Measurements from ENCODE around the gene DDX51.
"Not testable (repeated sequence)": the region's sequence is repeated elsewhere in the genome, so short reads cannot be mapped to it uniquely, and the experiment has no call there.

DDX51 gene

DNA sequence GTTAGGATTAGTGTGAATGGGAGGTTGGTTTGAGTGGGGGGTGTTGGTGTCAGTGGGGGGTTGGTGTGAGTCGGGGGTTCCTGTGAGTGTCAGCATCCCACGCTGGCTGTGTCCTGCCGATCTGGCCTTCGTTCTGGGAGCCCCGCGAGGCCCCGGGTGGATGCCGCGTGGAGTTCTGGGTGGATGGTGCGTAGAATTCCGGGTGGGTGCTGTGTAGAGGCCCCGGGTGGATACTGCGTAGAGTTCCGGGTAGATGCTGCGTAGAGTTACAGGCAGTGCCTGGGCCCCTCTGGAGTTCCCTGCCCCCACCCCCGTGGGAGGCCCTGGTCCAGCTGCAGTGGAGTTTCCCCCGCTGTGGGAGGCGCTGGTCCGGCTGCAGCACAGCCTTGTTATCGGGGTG, 8.8 kb upstream of the DDX51 start:
- DNase-seq: no peak

DNA sequence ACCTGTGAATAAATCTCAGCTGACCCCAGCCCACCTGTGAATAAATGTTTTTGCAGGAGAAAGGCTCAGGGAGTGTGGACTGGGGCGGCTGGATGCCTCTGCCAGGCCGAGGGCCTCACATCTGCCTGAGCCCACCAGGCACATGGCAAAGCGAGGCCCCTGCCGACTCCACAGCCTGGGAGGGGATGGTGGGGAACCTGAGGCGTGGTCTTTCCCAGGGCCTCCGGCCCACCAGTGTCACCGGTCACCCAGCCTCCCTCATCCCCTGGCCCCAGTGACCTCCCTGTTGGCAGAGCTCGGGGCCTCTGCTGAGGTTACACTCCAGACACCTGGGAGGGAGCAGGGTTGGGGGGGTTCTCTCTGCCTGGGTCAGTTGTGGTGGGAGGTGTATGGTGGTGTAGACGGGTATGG, 8.3 kb upstream of the DDX51 start:
- DNase-seq: no peak

DNA sequence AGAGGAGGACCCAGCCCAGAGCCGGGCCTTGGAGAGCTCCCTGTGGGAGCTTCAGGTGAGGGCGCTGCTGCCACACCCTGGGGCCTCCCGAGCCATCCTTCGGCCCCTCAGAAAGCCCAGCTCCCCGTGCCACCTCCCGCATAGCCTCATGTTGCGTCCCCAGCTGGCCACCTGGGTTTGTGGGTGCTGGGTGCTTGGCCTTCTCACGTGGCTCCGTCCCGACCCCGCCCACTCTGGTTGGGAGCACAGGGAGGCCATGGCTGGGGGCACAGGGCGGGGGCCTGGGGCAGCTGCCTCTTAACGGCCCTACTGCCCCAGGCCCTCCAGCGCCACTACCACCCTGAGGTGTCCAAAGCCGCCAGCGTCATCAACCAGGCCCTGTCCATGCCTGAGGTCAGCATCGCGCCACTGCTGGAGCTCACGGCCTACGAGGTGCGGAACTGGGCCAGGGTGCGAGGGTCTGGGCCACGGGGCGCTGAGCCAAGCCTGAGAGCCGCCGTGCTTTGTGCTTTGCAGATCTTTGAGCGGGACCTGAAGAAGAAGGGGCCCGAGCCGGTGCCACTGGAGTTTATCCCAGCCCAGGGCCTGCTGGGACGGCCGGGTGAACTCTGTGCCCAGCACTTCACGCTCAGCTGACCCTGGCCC, 7.8 kb upstream of the DDX51 start:
- no peak for DNase-seq

DNA sequence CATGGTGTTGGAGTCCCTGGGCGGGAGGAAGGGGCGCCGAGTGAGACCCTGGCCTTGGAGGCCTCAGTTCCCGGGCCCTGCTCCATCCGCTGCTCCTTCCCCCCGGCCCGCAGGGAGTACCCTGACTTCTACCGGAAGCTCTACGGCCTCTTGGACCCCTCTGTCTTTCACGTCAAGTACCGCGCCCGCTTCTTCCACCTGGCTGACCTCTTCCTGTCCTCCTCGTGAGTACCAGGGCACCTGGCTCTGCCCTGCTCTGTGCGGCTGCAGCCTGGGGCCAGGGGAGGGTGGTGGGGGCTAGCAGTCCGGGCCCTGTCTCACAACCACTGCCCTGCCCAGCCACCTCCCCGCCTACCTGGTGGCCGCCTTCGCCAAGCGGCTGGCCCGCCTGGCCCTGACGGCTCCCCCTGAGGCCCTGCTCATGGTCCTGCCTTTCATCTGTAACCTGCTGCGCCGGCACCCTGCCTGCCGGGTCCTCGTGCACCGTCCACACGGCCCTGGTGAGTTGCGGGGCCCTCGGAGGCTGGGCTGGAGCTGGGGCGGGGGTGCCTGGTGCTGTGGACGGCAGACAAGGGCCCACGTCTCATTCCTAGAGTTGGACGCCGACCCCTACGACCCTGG, 7.1 kb upstream of the DDX51 start:
- DNase-seq: no peak

DNA sequence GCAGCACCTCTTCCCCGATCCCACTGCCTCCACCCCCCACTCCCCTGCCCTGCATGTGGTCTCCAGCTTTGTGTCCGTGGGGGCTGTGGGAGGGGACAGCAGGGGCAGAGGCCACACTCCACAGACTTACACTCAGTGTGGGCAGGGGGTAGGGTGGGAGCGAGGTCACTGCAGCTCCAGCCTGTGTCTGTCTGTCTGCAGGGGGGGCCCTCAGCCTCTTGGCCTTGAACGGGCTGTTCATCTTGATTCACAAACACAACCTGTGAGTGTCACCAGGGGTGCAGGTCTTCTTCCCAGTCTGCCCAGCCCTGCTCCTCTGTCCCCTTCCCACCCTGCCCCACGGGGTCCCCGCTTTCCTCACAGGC, 6.6 kb upstream of the DDX51 start:
- DNase-seq: no peak

DNA sequence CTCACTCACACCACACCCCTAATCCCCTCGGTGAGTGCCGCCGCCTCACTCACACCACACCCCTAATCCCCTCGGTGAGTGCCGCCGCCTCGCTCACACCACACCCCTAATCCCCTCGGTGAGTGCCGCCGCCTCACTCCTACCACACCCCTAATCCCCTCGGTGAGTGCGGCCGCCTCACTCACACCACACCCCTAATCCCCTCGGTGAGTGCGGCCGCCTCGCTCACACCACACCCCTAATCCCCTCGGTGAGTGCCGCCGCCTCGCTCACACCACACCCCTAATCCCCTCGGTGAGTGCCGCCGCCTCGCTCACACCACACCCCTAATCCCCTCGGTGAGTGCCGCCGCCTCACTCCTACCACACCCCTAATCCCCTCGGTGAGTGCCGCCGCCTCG, 5.4 kb upstream of the DDX51 start:
- DNase-seq: not testable (repeated sequence)

DNA sequence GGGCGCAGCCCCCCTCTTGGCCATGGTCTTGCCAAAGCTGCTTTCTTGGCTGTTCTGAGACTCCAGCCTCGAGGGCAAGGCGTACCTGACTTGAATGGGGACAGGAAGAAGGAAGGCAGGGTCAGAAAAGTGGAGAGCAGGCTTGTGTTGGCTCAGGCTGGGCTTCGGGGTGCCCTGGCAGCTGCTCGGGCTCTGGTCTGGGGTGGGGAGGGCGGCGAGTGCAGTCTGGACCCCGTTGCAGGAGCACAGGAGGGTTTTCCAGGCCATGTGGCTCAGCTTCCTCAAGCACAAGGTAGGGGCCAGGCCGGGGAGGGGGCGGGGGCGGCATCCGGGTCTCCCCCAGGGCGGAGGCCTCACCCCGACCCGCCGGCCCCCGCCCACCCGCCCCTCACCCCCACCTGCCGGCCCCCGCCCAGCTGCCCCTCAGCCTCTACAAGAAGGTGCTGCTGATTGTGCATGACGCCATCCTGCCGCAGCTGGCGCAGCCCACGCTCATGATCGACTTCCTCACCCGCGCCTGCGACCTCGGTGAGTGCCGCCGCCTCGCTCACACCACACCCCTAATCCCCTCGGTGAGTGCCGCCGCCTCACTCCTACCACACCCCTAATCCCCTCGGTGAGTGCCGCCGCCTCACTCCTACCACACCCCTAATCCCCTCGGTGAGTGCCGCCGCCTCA, 4.4 kb upstream of the DDX51 start:
- DNase-seq: no peak

DNA sequence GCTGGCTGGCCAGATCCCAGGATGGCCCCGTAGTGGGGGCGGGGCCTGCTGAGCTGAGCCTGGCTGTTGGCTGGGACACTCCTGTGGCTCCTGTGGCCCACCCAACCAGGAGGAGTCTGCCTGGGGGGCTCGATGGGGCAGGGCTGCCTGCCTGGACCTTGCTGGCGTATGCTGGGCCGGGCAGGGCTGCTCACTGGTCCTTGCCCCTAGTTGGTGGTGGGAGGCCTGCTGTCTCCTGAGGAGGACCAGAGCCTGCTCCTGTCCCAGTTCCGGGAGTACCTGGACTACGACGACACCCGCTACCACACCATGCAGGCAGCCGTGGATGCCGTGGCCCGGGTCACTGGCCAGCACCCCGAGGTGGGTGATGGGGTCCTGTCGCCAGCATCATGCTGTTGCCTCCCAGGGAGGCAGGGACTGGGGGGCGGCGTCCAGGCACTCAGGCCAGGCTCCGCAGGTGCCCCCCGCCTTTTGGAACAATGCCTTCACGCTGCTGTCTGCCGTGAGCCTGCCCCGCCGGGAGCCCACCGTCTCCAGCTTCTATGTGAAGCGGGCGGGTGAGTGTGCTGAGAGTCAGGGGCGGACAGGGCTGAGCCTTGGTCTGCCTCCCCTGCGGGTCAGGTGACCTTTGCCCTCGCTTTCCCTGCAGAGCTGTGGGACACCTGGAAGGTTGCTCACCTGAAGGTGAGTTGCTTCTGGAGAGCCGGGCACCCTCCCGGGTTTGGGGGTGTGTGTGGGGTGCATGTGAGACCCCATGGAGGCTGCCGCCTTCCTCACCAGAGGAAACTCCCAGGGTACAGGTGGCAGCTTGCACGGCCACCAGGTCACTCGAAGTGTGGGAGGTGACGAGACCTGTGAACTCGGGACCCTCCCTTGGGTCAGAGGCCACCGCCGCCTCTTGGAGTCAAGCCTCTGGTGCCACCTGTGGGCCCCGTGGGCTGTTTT, 3.6 kb upstream of the DDX51 start:
- no peak for DNase-seq

DNA sequence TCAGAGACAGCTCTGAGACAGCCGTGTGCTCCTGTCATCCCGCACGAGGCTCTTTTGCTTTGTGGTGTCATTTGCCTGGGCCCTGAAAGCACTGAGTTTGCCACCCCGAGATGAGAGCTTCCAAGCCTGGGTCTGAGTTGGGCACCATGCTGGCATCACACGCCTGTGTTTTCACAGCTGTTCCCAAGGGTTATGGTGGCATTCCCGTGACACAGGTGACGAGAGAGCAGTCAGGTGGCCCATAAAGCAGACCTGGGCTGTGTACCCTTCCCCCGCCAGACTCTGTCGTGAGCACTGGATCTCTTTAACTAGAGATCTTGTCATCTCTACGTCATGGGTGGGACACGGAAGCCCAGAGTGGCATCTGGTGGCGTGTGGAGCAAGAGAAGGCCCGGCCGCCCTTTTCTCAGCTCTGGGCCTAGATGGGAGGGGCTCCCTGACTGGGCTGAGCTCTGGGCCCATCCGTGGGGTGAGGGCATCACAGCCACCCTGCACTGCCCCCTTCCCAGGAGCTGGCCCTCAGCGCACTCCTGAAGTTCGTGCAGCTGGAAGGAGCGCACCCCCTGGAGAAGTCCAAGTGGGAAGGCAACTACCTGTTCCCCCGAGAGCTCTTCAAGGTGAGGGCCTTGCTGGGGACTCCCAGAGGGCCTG, 2.8 kb upstream of the DDX51 start:
- DNase-seq: no peak

DNA sequence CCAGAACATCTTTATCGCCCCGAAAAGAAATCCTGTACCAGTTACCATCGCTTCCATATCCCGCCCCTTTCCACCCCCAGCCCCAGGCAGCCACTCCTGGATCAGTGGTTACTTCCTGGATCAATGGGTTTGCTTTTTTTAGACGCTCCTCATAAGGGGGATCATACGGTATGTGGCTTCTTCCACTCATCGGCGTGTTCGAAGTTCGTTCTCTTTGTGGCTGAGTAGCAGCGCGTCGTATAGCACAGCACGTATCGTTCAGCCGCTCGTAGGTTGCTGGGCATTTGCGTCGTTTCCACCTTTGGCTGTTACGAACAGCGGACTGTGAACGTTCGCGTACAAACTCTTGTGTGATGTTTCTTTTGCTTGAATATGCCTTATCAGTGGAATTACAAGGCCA, 2.0 kb upstream of the DDX51 start:
- DNase-seq: no peak

DNA sequence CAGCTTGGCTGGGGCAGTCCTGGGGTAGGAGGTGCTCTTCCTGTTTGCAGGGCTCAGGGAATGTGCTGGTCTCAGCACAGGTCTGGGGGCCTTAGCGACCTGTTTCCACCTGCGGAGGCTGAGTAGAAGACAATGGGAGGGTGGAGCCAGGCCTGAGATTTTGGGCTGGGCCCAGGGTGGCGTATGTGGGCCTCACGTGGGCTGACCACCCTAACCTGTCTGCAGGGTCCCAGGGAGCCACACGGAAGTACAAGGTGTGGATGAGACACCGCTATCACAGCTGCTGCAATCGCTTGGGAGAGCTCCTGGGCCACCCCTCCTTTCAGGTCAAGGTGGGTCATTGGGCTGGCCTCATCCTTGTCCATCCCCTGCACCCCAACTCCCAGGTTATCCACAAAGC, 1.2 kb upstream of the DDX51 start:
- no peak for DNase-seq

DNA sequence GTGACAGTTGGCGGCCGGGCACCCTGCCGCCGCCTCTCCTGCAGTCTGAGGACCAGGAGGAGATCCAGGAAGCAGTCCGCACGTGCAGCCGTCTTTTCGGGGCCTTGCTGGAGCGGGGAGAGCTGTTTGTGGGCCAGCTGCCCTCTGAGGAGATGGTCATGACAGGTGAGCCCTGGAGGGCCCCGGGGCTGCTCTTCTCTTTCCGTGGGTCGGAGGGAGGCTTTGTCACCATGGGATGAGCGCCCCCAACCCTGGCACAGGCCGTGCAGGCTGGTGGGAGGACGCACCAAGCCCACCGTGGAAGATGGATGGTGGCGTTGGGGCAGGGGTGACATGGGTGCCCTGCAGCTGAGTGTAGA, 670 bp upstream of the DDX51 start:
- DNase-seq: no peak

DNA sequence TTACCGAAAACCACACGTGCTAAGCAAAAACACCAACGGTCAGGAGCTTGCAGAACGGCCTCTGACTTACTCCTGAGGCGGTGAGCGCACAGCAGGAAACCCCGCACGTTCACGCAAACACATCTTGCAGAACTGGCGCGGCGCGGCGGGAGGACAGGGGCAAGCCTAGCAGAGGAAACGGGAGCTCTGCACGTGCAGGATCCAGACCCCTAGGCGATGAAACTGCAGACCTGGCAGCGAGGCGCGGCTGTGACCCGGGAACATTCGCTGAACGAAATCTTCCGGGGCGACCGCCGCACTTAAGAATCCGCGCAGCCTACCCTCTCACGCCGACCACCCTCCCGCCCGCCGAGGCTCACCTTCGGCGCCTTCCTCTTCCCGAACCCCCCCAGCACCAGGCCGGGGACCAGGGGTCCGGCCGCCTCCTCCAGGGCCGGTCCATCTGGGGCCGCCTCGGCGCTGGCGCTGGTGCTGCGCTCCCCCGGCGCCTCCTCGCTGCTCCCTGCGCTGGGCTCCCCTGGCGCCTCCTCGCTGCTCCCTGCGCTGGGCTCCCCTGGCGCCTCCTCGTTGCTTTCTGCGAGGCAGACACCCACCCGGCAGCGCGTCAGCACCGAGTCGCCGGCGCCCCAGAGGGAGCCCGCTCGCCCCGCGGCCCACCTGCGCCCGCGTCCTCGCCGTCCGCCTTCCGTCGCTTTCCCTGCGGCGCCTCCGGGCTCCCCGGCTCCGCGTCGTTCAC, 615 bp downstream of the DDX51 start:
- no peak for DNase-seq

DNA sequence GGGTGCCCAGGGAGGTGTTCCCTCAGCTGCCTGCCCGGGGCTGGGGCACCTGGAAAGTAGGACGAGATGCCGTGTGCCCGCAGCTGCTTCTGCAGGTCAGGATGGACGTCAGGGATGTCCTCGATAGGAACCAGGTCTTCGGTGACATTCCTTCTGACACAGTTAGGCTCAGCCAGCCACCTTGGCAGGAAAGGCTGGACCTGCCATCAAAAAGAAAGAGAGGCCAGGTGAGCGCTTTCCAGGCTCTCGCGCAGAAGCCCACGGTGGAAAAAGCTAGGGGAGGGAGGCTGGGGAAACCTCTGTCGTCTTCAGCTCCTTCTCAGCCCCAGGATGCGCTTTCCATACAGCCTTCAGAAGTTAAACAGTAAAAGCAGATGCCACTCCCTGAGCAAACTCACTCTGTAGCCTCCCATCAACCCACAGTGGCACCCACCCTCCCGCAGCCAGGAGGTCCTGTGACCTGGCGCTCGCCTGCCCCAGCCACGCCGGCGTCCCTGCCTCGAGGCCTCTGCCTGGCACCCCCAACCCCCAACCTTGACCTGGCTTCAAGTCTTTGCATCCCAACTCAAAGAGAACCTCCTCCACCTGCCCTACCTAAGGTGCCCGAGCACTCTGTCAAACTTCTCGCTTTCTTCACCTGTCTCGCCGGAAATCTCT, 1.3 kb downstream of the DDX51 start:
- DNase-seq: no peak

DNA sequence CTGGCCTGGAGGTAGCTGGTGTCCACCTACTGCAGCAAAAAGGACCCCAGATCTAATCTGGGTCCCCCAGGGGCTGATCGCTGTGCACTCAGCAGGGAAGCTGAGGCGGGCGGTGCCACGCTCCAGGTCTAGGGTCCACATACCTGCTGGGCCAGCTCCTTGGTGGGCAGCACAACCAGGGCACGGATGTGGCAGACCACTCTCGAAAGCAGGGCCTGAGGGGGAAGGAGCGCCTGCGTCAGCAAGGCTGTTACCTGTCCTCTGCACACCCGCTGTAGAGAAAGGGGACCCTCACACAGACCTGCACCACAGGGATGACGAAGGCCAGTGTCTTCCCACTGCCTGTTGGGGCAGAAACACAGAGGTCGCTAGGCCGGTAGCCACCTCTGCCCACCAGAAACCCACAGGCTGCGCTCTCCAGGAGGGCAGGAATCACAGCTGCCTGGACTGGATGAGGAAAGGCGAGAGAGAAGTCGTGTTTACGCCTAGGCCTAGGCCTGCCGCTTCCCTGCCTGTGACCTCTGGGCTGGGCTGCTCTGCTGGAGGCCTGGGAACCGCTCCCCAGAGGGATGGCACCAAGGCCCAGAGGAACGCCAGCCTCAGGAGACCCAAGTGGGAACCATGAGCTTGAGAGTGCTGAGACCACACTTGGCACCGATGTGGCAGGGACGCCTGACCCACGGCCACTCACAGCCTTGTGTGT, 2.0 kb downstream of the DDX51 start:
- no peak for DNase-seq

DNA sequence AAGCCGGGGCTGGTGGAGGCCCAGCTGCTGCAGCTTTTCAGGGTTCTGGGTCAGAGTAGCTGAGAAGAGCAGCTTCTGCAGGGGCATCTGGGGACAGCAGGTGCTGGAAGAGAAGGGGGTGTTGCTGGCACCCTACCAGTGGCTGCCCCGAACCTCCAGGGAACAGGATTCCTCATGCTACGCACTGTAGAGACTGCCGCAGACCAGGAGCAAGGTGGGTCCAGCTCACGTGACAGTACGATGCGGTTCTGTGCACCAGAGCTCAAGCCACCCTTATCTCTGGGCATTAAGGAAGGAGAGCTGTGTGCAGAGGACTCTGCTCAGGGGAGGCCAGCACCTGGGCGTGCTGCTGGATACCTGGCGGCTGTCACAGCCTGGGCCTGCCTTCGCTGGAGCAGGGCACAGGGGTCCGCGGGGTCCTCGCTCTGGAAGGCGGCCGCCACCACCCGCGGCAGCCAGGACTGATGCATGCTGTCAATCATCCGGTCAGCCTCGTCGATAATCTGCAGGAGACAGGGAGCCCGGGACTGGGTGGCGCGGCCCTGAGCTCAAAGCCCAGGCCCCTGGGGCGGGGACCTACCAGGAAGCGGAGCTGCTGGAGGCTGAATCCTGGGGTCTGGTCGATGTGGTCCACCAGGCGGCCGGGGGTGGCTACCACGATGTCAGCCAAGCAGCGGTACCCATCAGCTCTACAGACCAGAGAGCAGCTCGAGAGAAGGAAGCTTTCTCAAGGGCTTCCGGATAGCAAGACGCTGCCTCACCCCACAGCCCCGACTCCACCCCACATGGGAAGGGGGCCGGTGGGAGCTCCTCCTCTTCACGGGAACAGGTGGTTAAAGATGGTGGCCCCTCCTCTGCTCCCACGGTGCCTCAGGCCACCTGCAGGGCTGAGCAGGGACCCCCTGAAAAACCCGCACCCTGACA, 2.9 kb downstream of the DDX51 start:
- no peak for DNase-seq

DNA sequence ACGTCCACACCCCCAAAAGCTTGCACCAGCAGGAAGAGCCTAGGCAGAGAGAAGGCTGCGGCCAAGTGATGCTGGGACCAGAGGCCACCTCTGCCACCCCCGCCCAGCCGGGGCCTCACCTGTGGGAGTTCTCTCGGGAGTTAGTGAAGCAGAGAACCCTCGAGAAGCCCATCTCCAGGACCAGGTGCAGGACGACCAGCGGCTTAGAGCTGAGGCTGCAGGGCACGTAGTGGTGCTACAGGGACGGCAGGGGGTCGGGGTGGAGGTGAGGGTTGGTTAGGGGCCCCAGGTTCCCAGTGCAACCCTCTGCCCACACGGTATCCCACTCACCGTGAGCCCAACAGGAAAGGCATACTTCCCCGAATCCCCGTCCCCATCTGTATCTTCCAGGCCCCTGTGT, 3.6 kb downstream of the DDX51 start:
- DNase-seq: no peak

DNA sequence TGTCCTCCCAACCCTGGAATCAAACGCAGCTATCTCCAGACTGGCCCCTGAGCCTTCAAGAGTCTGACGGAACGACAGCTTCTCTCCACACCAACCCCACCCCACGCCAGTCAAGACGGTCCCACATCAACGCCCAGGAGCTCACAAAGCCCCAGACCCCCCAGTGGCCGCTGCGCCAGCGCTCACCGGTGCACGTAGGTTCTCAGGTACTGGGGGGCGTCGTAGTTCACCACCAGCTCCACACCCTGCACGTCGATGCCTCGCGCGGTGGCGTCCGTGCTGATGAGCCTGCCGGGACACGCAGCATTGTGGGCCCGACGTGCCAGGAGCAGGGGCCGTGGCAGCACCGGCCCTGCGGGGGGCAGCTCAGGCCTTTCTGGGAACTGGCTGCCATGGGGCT, 4.2 kb downstream of the DDX51 start:
- DNase-seq: no peak

DNA sequence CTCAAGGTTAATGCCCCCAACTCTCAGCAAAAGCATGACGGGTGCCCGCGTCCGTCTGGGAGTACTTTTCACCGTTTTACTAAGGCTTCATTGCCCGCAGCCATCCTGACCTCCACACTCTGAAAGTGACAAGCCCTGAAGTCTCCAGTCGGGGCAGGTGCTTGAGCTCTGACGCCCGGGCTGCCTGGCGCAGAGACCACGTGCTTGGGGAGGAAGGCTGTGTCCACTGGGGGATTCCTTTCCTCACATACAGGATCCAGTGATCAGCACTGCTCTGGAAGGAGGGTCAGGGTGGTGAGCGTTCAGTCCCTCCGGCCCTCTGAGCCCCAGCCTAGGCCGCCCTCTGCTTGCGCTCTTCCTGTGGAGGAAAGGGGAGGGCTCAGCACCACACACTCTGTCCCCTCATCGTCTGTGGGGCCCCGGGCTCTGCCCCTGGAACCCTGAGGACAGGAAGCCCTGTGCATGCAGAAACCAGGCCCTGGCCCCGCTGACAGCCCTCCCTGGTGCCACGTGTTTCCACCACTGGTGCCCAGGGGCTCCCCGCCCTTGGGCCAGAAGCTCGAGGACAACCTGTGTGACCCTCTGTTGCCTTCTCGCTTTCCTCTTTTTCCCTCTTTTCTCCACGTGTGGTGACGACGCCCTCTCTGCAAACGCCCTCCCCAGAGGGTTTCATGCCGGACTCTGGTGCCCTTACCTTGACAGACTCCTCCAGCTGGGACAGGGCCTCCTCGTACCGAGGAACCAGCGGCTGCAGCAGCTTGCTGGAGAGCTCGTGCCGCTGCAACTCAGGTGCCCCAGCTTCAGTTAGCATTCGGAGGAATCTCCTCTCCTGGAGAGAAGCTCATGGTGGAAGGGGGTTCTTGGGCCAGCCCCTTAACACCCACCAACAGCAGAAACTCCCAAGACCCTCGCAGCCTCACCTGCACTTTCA, 4.9 kb downstream of the DDX51 start:
- DNase-seq: no peak
